Mesenchymal stem cell (in vitro differentiated cells and primary cell): ENCODE data around the gene HOXD11.

Experiments used
- DNase-seq: peaks from one replicate; pipeline ENCODE4 v3.0.0-alpha.2; 2013
- H2AFZ ChIP-seq: one replicate; pipeline ENCODE4 v1.6.1; 2013; ENCODE audit warnings: low read depth, mild to moderate bottlenecking, control low read depth, inconsistent platforms, low read length, moderate library complexity
- H2AK5ac ChIP-seq: 2 replicates; pipeline ENCODE4 v1.6.1; 2013; ENCODE audit warnings: low read length, moderate library complexity, mild to moderate bottlenecking, inconsistent platforms; ENCODE audit not compliant: severe bottlenecking
- H2BK120ac ChIP-seq: one replicate; pipeline ENCODE4 v1.6.1; 2013; ENCODE audit warnings: low read depth, mild to moderate bottlenecking, inconsistent platforms, low read length, moderate library complexity
- H2BK12ac ChIP-seq, 2 experiments: one replicate each; pipeline ENCODE4 v1.6.1; 2013; ENCODE audit warnings: inconsistent platforms in 2 of 2, low read length in 2 of 2, mild to moderate bottlenecking in 2 of 2, moderate library complexity in 2 of 2, control low read depth in 1 of 2
- H2BK15ac ChIP-seq: one replicate; pipeline ENCODE4 v1.6.1; 2013; ENCODE audit warnings: mild to moderate bottlenecking, low read depth, inconsistent platforms; ENCODE audit not compliant: poor library complexity, severe bottlenecking
- H2BK5ac ChIP-seq: 2 replicates; pipeline ENCODE4 v1.6.1; 2013; ENCODE audit warnings: low read depth, mild to moderate bottlenecking, low read length, control low read depth, inconsistent platforms; ENCODE audit not compliant: poor library complexity, severe bottlenecking
- H3K14ac ChIP-seq, 2 experiments: one replicate each; pipeline ENCODE4 v1.6.1; 2013; ENCODE audit warnings: inconsistent platforms in 2 of 2, low read length in 2 of 2, control low read depth in 1 of 2, mild to moderate bottlenecking in 1 of 2, moderate library complexity in 1 of 2
- H3K18ac ChIP-seq, 2 experiments: one replicate each; pipeline ENCODE4 v1.6.1; 2013; ENCODE audit warnings: inconsistent platforms in 2 of 2, low read length in 2 of 2, control low read depth in 1 of 2, low read depth in 1 of 2, mild to moderate bottlenecking in 1 of 2
- H3K23ac ChIP-seq, 2 experiments: one replicate each; pipeline ENCODE4 v1.6.1; 2013; ENCODE audit warnings: inconsistent platforms in 2 of 2, low read length in 2 of 2, mild to moderate bottlenecking in 2 of 2, moderate library complexity in 2 of 2, control low read depth in 1 of 2
- H3K27ac ChIP-seq: 2 replicates; pipeline ENCODE4 v1.5.1; 2013; ENCODE audit warnings: mild to moderate bottlenecking, moderate library complexity, low read length, control low read depth, inconsistent platforms; ENCODE audit not compliant: poor library complexity, severe bottlenecking
- H3K27me3 ChIP-seq, 2 experiments: 2 replicates each; pipeline versions ENCODE4 v1.6.1 to v1.7.0; 2013; ENCODE audit warnings: low read length in 2 of 2, mild to moderate bottlenecking in 2 of 2, moderate library complexity in 2 of 2, control low read depth in 1 of 2, inconsistent platforms in 1 of 2; ENCODE audit not compliant: control insufficient read depth in 1 of 2, insufficient read depth in 1 of 2
- H3K36me3 ChIP-seq, 2 experiments: 2 replicates each; pipeline versions ENCODE4 v1.6.1 to v1.7.0; 2013; ENCODE audit warnings: low read length in 2 of 2, control low read depth in 1 of 2, inconsistent platforms in 1 of 2, low read depth in 1 of 2, mild to moderate bottlenecking in 1 of 2; ENCODE audit not compliant: insufficient read depth in 2 of 2, control insufficient read depth in 1 of 2
- H3K4ac ChIP-seq, 2 experiments: one replicate each; pipeline ENCODE4 v1.6.1; 2013; ENCODE audit warnings: inconsistent platforms in 2 of 2, low read length in 2 of 2, mild to moderate bottlenecking in 2 of 2, moderate library complexity in 2 of 2, control low read depth in 1 of 2, low read depth in 1 of 2
- H3K4me1 ChIP-seq: 2 replicates; pipeline ENCODE4 v1.6.1; 2013; ENCODE audit warnings: low read depth, low read length, control low read depth; ENCODE audit not compliant: control insufficient read depth, insufficient read depth
- H3K4me2 ChIP-seq: 2 replicates; pipeline ENCODE4 v1.6.1; 2013; ENCODE audit warnings: low read length, mild to moderate bottlenecking, inconsistent platforms; ENCODE audit not compliant: poor library complexity, severe bottlenecking
- H3K4me3 ChIP-seq, 2 experiments: 2 replicates each; pipeline versions ENCODE4 v1.5.1 to v1.7.0; 2013; ENCODE audit warnings: low read length in 2 of 2, mild to moderate bottlenecking in 2 of 2, control low read depth in 1 of 2, low read depth in 1 of 2; ENCODE audit not compliant: insufficient read depth in 1 of 2
- H3K79me1 ChIP-seq: replicated peaks from 2 replicates; pipeline ENCODE4 v1.6.1; 2013; ENCODE audit warnings: mild to moderate bottlenecking, control low read depth, low read length, inconsistent platforms; ENCODE audit not compliant: poor library complexity, severe bottlenecking
- H3K9ac ChIP-seq: 2 replicates; pipeline ENCODE4 v1.7.0; 2013; ENCODE audit warnings: mild to moderate bottlenecking, low read length, moderate library complexity
- H3K9me3 ChIP-seq: 2 replicates; pipeline ENCODE4 v1.7.0; 2013; ENCODE audit warnings: mild to moderate bottlenecking, low read length; ENCODE audit not compliant: control insufficient read depth
- H4K8ac ChIP-seq: one replicate; pipeline ENCODE4 v1.6.1; 2013; ENCODE audit warnings: inconsistent platforms, mild to moderate bottlenecking, low read length, moderate library complexity
- H4K91ac ChIP-seq: one replicate; pipeline ENCODE4 v1.6.1; 2013; ENCODE audit warnings: mild to moderate bottlenecking, low read length, inconsistent platforms
- WGBS: methylation state at CpG from one replicate; pipeline ENCODE4 v1.1.7; 2013; ENCODE audit warnings: mixed read lengths; 5-methylcytosine and 5-hydroxymethylcytosine counted together

The HOXD11 gene

GRCh38 chr2:176122683-176123410 is 15.8 kb downstream of the HOXD11 start, which contains the start of gene HOXD9:
Gene HOXD9 (plus strand): TSS chr2:176122719. CDS start chr2:176122769, 50 bp downstream.
- Histone ChIP-seq H3K4ac (no peak within 1 kb of the TSS), H3K9me3 (no peaks in the 10 kb centered on the region), H2BK15ac (no peak within 1 kb of the TSS), H3K23ac (peak within 1 kb of the TSS in 1 of 2 experiments; percentile 46), H4K8ac (no peak within 1 kb of the TSS), H2AFZ (peak within 1 kb of the TSS; percentile 29), H2BK12ac (no peak within 1 kb of the TSS), H3K36me3 (no peaks in the 10 kb centered on the region), H2AK5ac (no peak within 1 kb of the TSS), H3K14ac (no peak within 1 kb of the TSS), H3K27ac (no peak within 1 kb of the TSS), H3K4me1 (peaks cover 18% of the 10 kb centered on the region), H3K79me1 (no peaks in the 10 kb centered on the region), H3K18ac (no peak within 1 kb of the TSS), H3K9ac (peak within 1 kb of the TSS; percentile 69), H2BK5ac (no peak within 1 kb of the TSS), H3K4me3 (peak within 1 kb of the TSS; percentile 49 to 84), H3K27me3 (peaks cover 47 to 90% of the 10 kb centered on the region in 2 experiments), H2BK120ac (no peak within 1 kb of the TSS), H3K4me2 (peak within 1 kb of the TSS; percentile 69), H4K91ac (no peak within 1 kb of the TSS)
- WGBS: under 1% methylated on average over 52 of the region's 84 CpGs
- DNase-seq: no peak

DNA sequence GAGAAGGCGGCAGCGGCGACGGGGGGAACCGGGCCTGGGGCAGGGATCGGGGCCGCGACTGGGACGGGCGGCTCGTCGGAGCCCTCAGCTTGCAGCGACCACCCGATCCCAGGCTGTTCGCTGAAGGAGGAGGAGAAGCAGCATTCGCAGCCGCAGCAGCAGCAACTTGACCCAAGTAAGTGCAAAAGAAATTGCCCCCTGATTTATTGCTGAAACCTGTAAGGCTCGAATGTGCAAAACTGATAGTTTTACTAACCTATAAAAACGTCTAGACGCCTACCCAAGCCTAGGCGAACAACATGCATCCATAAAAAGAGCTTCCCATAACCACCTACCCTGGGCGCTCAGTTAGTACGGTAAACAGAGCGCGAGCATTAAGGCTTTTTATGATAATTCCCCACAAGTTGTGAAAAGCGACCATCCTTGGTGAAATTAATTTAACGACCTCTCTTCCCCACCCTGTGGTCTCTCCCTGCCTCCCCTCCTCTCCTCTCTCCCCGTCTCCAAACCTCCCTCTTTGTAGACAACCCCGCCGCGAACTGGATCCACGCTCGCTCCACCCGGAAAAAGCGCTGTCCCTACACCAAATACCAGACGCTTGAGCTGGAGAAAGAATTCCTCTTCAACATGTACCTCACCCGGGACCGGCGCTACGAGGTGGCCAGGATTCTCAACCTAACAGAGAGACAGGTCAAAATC is 16.5 kb downstream of the HOXD11 start:
- peak overlapping the region; percentile 29 for H2AFZ ChIP-seq
- no peak overlapping the region for H4K8ac ChIP-seq
- no peak overlapping the region for H3K23ac ChIP-seq
- H4K91ac ChIP-seq: no peak overlapping the region
- H3K14ac ChIP-seq: no peak overlapping the region
- H3K4me3 ChIP-seq: peak overlapping the region; percentile 49 to 84
- no peak overlapping the region for H2BK120ac ChIP-seq
- H2BK12ac ChIP-seq: no peak overlapping the region
- H3K27me3 ChIP-seq: peaks cover 39 to 90% of the 10 kb centered on the region in 2 experiments
- no peak overlapping the region for H2BK15ac ChIP-seq
- H3K9me3 ChIP-seq: no peaks in the 10 kb centered on the region
- H2BK5ac ChIP-seq: no peak overlapping the region
- no peak overlapping the region for H3K4ac ChIP-seq
- H3K79me1 ChIP-seq: no peaks in the 10 kb centered on the region
- no peak overlapping the region for H3K18ac ChIP-seq
- peaks cover 22% of the 10 kb centered on the region for H3K4me1 ChIP-seq
- no peak for DNase-seq
- H3K4me2 ChIP-seq: peak overlapping the region; percentile 69
- peak overlapping the region; percentile 69 for H3K9ac ChIP-seq
- no peak overlapping the region for H3K27ac ChIP-seq
- H2AK5ac ChIP-seq: no peak overlapping the region
- 3% methylated on average over 40 of the region's 40 CpGs for WGBS
- no peaks in the 10 kb centered on the region for H3K36me3 ChIP-seq

GRCh38 chr2:176124110-176124946 is 17.2 kb downstream of the HOXD11 start:
- H3K4me2 ChIP-seq: no peak overlapping the region
- H3K4me3 ChIP-seq: peak overlapping the region in 1 of 2 experiments; percentile 84
- H3K79me1 ChIP-seq: no peaks in the 10 kb centered on the region
- H4K91ac ChIP-seq: no peak overlapping the region
- H3K18ac ChIP-seq: no peak overlapping the region
- peak overlapping the region; percentile 69 for H3K9ac ChIP-seq
- no peaks in the 10 kb centered on the region for H3K36me3 ChIP-seq
- 24% methylated on average over 30 of the region's 34 CpGs for WGBS
- no peaks in the 10 kb centered on the region for H3K9me3 ChIP-seq
- no peak overlapping the region for H3K23ac ChIP-seq
- no peak for DNase-seq
- H3K14ac ChIP-seq: no peak overlapping the region
- H2BK5ac ChIP-seq: no peak overlapping the region
- no peak overlapping the region for H4K8ac ChIP-seq
- H3K27ac ChIP-seq: no peak overlapping the region
- H3K4me1 ChIP-seq: peaks cover 28% of the 10 kb centered on the region
- no peak overlapping the region for H2AFZ ChIP-seq
- no peak overlapping the region for H2AK5ac ChIP-seq
- no peak overlapping the region for H3K4ac ChIP-seq
- peaks cover 33 to 90% of the 10 kb centered on the region in 2 experiments for H3K27me3 ChIP-seq
- H2BK12ac ChIP-seq: no peak overlapping the region
- H2BK120ac ChIP-seq: no peak overlapping the region
- no peak overlapping the region for H2BK15ac ChIP-seq
